H9 (cell line): ENCODE measurements around the gene DAPL1. TPM values are rescaled to one million over a fixed set of nuclear protein-coding genes. Genes with fewer than 3 reads are reported as not detected.

Experiments used
- DNase-seq: peaks from one replicate; pipeline ENCODE4 v3.0.0-alpha.2; 2017
- H2AFZ ChIP-seq: one replicate; pipeline ENCODE4 v1.6.1; 2013; ENCODE audit warnings: mild to moderate bottlenecking, low read length, control low read depth, moderate library complexity
- H2AK5ac ChIP-seq: 2 replicates; pipeline ENCODE4 v1.6.1; 2013; ENCODE audit warnings: low read length, control low read depth, mixed read lengths; ENCODE audit not compliant: insufficient read length
- H2BK120ac ChIP-seq: one replicate; pipeline ENCODE4 v1.6.1; 2013; ENCODE audit warnings: low read depth, mild to moderate bottlenecking, low read length, control low read depth, inconsistent platforms; ENCODE audit not compliant: poor library complexity, severe bottlenecking
- H2BK12ac ChIP-seq: 2 replicates; pipeline ENCODE4 v1.6.1; 2013; ENCODE audit warnings: low read length, control low read depth, mixed read lengths, low read depth; ENCODE audit not compliant: insufficient read length
- H2BK15ac ChIP-seq: 2 replicates; pipeline ENCODE4 v1.6.1; 2013; ENCODE audit warnings: low read depth, low read length, control low read depth
- H2BK20ac ChIP-seq: one replicate; pipeline ENCODE4 v1.6.1; 2013; ENCODE audit warnings: low read depth, mild to moderate bottlenecking, low read length, control low read depth, inconsistent platforms; ENCODE audit not compliant: poor library complexity, severe bottlenecking
- H2BK5ac ChIP-seq: 2 replicates; pipeline ENCODE4 v1.6.1; 2013; ENCODE audit warnings: low read length, control low read depth, mixed read lengths; ENCODE audit not compliant: insufficient read length
- H3K14ac ChIP-seq: 2 replicates; pipeline ENCODE4 v1.6.1; 2013; ENCODE audit warnings: low read length, control low read depth; ENCODE audit not compliant: insufficient read depth
- H3K18ac ChIP-seq: 2 replicates; pipeline ENCODE4 v1.6.1; 2013; ENCODE audit warnings: low read depth, mild to moderate bottlenecking, mixed read lengths, low read length, control low read depth; ENCODE audit not compliant: insufficient read length
- H3K23ac ChIP-seq: 2 replicates; pipeline ENCODE4 v1.6.1; 2013; ENCODE audit warnings: low read length, control low read depth, mixed read lengths, low read depth; ENCODE audit not compliant: insufficient read length
- H3K23me2 ChIP-seq: 2 replicates; pipeline ENCODE4 v1.6.1; 2013; ENCODE audit warnings: low read depth, mild to moderate bottlenecking, mixed read lengths, low read length, control low read depth; ENCODE audit not compliant: insufficient read length, poor library complexity, severe bottlenecking
- H3K27ac ChIP-seq: 2 replicates; pipeline ENCODE4 v1.5.1; 2013; ENCODE audit warnings: low read length, control low read depth, mixed read lengths, low read depth; ENCODE audit not compliant: insufficient read length
- H3K27me3 ChIP-seq: 2 replicates; pipeline ENCODE4 v1.6.1; 2013; ENCODE audit warnings: low read length, control low read depth, inconsistent platforms; ENCODE audit not compliant: insufficient read depth
- H3K4ac ChIP-seq: 2 replicates; pipeline ENCODE4 v1.6.1; 2013; ENCODE audit warnings: low read depth, mild to moderate bottlenecking, control low read depth, inconsistent platforms, low read length, moderate library complexity
- H3K4me1 ChIP-seq: 2 replicates; pipeline ENCODE4 v1.6.1; 2013; ENCODE audit warnings: low read length, control low read depth, inconsistent platforms; ENCODE audit not compliant: insufficient read depth
- H3K4me2 ChIP-seq: 2 replicates; pipeline ENCODE4 v1.6.1; 2013; ENCODE audit warnings: low read length, control low read depth, mixed read lengths; ENCODE audit not compliant: insufficient read length, insufficient read depth
- H3K56ac ChIP-seq: 2 replicates; pipeline ENCODE4 v1.6.1; 2013; ENCODE audit warnings: low read depth, mild to moderate bottlenecking, mixed read lengths, low read length, control low read depth; ENCODE audit not compliant: insufficient read length
- H3K79me1 ChIP-seq: 2 replicates; pipeline ENCODE4 v1.6.1; 2013; ENCODE audit warnings: low read depth, mild to moderate bottlenecking, moderate library complexity, low read length, control low read depth, inconsistent platforms; ENCODE audit not compliant: insufficient read depth, poor library complexity, severe bottlenecking
- H3K79me2 ChIP-seq: 2 replicates; pipeline ENCODE4 v1.6.1; 2013; ENCODE audit warnings: low read length, control low read depth, inconsistent platforms; ENCODE audit not compliant: insufficient read depth
- H3K9ac ChIP-seq: 2 replicates; pipeline ENCODE4 v1.6.1; 2013; ENCODE audit warnings: low read length, control low read depth, mixed read lengths; ENCODE audit not compliant: insufficient read length; ENCODE audit errors: extremely low read depth
- H3K9me3 ChIP-seq: one replicate; pipeline ENCODE4 v1.6.1; 2013; ENCODE audit warnings: low read depth, low read length, inconsistent platforms; ENCODE audit not compliant: control insufficient read depth
- H3T11ph ChIP-seq: one replicate; pipeline ENCODE4 v1.6.1; 2013; ENCODE audit warnings: mild to moderate bottlenecking, low read length, control low read depth, inconsistent platforms
- H4K20me1 ChIP-seq: one replicate; pipeline ENCODE4 v1.6.1; 2013; ENCODE audit not compliant: control insufficient read depth, insufficient read length, insufficient read depth
- H4K5ac ChIP-seq: 2 replicates; pipeline ENCODE4 v1.6.1; 2013; ENCODE audit warnings: low read depth, mild to moderate bottlenecking, mixed read lengths, low read length, control low read depth; ENCODE audit not compliant: insufficient read length
- H4K8ac ChIP-seq: replicated peaks from 2 replicates; pipeline ENCODE4 v1.6.1; 2013; ENCODE audit warnings: low read length, control low read depth, mixed read lengths, low read depth; ENCODE audit not compliant: insufficient read length
- H4K91ac ChIP-seq: 2 replicates; pipeline ENCODE4 v1.6.1; 2013; ENCODE audit warnings: low read depth, mild to moderate bottlenecking, moderate library complexity, mixed read lengths, low read length, control low read depth; ENCODE audit not compliant: insufficient read length
- H3K27ac Mint-ChIP-seq, 3 experiments: 2 replicates in 2 of 3; 3 replicates in 1 of 3; pipeline ENCODE4 v1.8.0; 2020 to 2021; ENCODE audit warnings: mixed read lengths in 3 of 3, mild to moderate bottlenecking in 1 of 3, moderate library complexity in 1 of 3
- H3K27me3 Mint-ChIP-seq: 2 replicates; pipeline ENCODE4 v1.8.0; 2021; ENCODE audit warnings: low read depth, mild to moderate bottlenecking, moderate library complexity, mixed read lengths
- H3K36me3 Mint-ChIP-seq, 3 experiments: 2 replicates in 2 of 3; 3 replicates in 1 of 3; pipeline ENCODE4 v1.8.0; 2020 to 2021; ENCODE audit warnings: low read depth in 3 of 3, mixed read lengths in 3 of 3; ENCODE audit not compliant: insufficient read depth in 1 of 3
- H3K4me1 Mint-ChIP-seq, 2 experiments: 2 replicates each; pipeline ENCODE4 v1.8.0; 2020; ENCODE audit warnings: mixed read lengths in 2 of 2
- H3K4me3 Mint-ChIP-seq, 2 experiments: 2 replicates in 1 of 2; 3 replicates in 1 of 2; pipeline ENCODE4 v1.8.0; 2020 to 2021; ENCODE audit warnings: mild to moderate bottlenecking in 2 of 2, mixed read lengths in 2 of 2, moderate library complexity in 1 of 2
- H3K9me3 Mint-ChIP-seq, 2 experiments: 2 replicates in 1 of 2; 3 replicates in 1 of 2; pipeline ENCODE4 v1.8.0; 2020; ENCODE audit warnings: mild to moderate bottlenecking in 2 of 2, mixed read lengths in 2 of 2, moderate library complexity in 1 of 2
- CTCF ChIP-seq: fragments of 200-600 bp; sonication (generic); conservative IDR thresholded peaks from 3 replicates; pipeline ENCODE4 v1.8.0; 2021; ENCODE audit warnings: antibody characterized with exemption, mild to moderate bottlenecking
- WGBS: extraction: QIAGEN DNeasy Blood & Tissue Kit; methylation state at CpG from one replicate; pipeline ENCODE4 v1.1.7; 2013; ENCODE audit warnings: missing lambda C conversion rate, low lambda C conversion rate, mixed read lengths; ENCODE audit not compliant: insufficient read length; ENCODE audit errors: extremely low coverage; 5-methylcytosine and 5-hydroxymethylcytosine counted together
- total RNA-seq: library from RNA; stranded (reverse); gene quantifications from 2 replicates; pipeline ENCODE4 v1.2.1, GENCODE V29; 2021

The DAPL1 gene
- total RNA-seq, 1 experiment from 2014 or later, result not detected

- H4K8ac ChIP-seq, result no peak overlapping the region
- H3K9me3 ChIP-seq, result no peaks in the 10 kb centered on the region
- H2AK5ac ChIP-seq, result no peak overlapping the region
- H3K23me2 ChIP-seq, result no peaks in the 10 kb centered on the region
- H3K4me1 ChIP-seq, result no peaks in the 10 kb centered on the region
- H3K18ac ChIP-seq, result no peak overlapping the region
- H3K27ac ChIP-seq, result no peak overlapping the region
- no peak overlapping the region for H3K4me3 Mint-ChIP-seq
- peaks cover 4% of the 10 kb centered on the region for H3K27me3 Mint-ChIP-seq
- H2BK15ac ChIP-seq, result no peak overlapping the region
- H3K9me3 Mint-ChIP-seq, result no peaks in the 10 kb centered on the region
- H3K79me1 ChIP-seq, result no peaks in the 10 kb centered on the region
- no peak overlapping the region for H2BK120ac ChIP-seq
- H4K5ac ChIP-seq, result no peak overlapping the region
- no peak overlapping the region for H2BK12ac ChIP-seq
- no peak overlapping the region for H3K56ac ChIP-seq
- H3K36me3 Mint-ChIP-seq, result no peaks in the 10 kb centered on the region
- H3K9ac ChIP-seq, result no peak overlapping the region
- no peak overlapping the region for H3T11ph ChIP-seq
- H3K4ac ChIP-seq, result no peak overlapping the region
- no peak overlapping the region for H3K14ac ChIP-seq
- no peak overlapping the region for H2BK20ac ChIP-seq
- no peak overlapping the region for H3K27ac Mint-ChIP-seq
- no peak overlapping the region for H4K91ac ChIP-seq
- H2BK5ac ChIP-seq, result no peak overlapping the region
- no peaks in the 10 kb centered on the region for H3K27me3 ChIP-seq
- H3K79me2 ChIP-seq, result no peaks in the 10 kb centered on the region
- H2AFZ ChIP-seq, result no peak overlapping the region
- TF ChIP-seq CTCF, result no peak
- no peak overlapping the region for H3K4me2 ChIP-seq
- H3K4me1 Mint-ChIP-seq, result peaks cover 3 to 4% of the 10 kb centered on the region in 2 experiments; a peak in 3 of 4 replicates
- H3K23ac ChIP-seq, result no peak overlapping the region
- DNase-seq, result no peak
- WGBS, result no CpG with 5 or more reads among the region's 6 CpGs
- no peaks in the 10 kb centered on the region for H4K20me1 ChIP-seq
These were observed 15.8 kb downstream of the DAPL1 start for GRCh38 chr2:158810731-158811460.
